Esophagus muscularis mucosa (tissue), 4 donors: ENCODE measurements around the gene CRB1. TPM values are rescaled to one million over a fixed set of nuclear protein-coding genes. Genes with fewer than 3 reads are reported as not detected.

Experiments
- DNase-seq: peaks from one replicate; pipeline ENCODE4 v3.0.0-alpha.2; 2017; ENCODE audit errors: extremely low spot score
- H3K27ac ChIP-seq, 4 donors: fragments of 200-600 bp; sonication (generic); replicated peaks in 1 of 4; 1 replicate in 3 of 4; 2 replicates in 1 of 4; pipeline ENCODE4 v1.5.1; 2016 to 2019; ENCODE audit warnings: mild to moderate bottlenecking in 1 of 4
- H3K27me3 ChIP-seq, 4 donors: fragments of 200-600 bp; sonication (generic); one replicate each; pipeline versions ENCODE4 v1.5.1 to v1.6.0; 2016 to 2019
- H3K36me3 ChIP-seq, 4 donors: fragments of 200-600 bp; sonication (generic); one replicate each; pipeline ENCODE4 v1.5.1; 2016 to 2019
- H3K4me1 ChIP-seq, 4 donors: fragments of 200-600 bp; sonication (generic); one replicate each; pipeline ENCODE4 v1.5.1; 2016 to 2019
- H3K4me3 ChIP-seq, 4 donors: fragments of 200-600 bp; sonication (generic); 1 replicate in 2 of 4; 2 replicates in 2 of 4; pipeline ENCODE4 v1.5.1; 2016 to 2019; ENCODE audit warnings: mild to moderate bottlenecking in 4 of 4, moderate library complexity in 1 of 4
- H3K9me3 ChIP-seq, 4 donors: fragments of 200-600 bp; sonication (generic); 1 replicate in 3 of 4; 2 replicates in 1 of 4; pipeline ENCODE4 v1.5.1; 2016 to 2019
- CTCF ChIP-seq, 3 experiments: fragments of 200-600 bp in 2 of 3; fragments of 450-650 bp in 1 of 3; sonication (generic) in 2 of 3; IDR thresholded peaks; one replicate each; pipeline ENCODE4 v1.5.1; 2017 to 2019; ENCODE audit warnings: antibody characterized with exemption in 3 of 3, mild to moderate bottlenecking in 2 of 3, moderate library complexity in 1 of 3
- EP300 ChIP-seq: sonication (generic); formaldehyde crosslinking; IDR thresholded peaks from one replicate; pipeline ENCODE4 v1.6.1; 2017; ENCODE audit warnings: antibody characterized with exemption
- POLR2A ChIP-seq: fragments of 450-650 bp; IDR thresholded peaks from one replicate; pipeline ENCODE4 v1.6.1; 2017; ENCODE audit warnings: antibody characterized with exemption, moderate library complexity, mild to moderate bottlenecking, low read depth
- POLR2AphosphoS5 ChIP-seq, 2 donors: sonication (generic); formaldehyde crosslinking; IDR thresholded peaks; one replicate each; pipeline ENCODE4 v1.6.1; 2017; ENCODE audit warnings: antibody characterized with exemption in 2 of 2
- WGBS: methylation state at CpG from one replicate; pipeline ENCODE4 v1.1.5; 2018; 5-methylcytosine and 5-hydroxymethylcytosine counted together
- intact Hi-C: fragments of 100-400 bp; cut with DNase I; formaldehyde crosslinking; loops from one replicate; pipeline ENCODE4 v1.15.1; 2023
- total RNA-seq, 4 donors: library from RNA; depleted of rRNA; stranded (reverse); fragments of >200 nt; gene quantifications; one replicate each; pipeline versions ENCODE4 v1.1.0 to v1.2.1, GENCODE V29; 2016

Gene CRB1
- total RNA-seq, 4 donors from 2014 or later = 0.23 to 0.83 (median 0.38) TPM

- H3K4me3 ChIP-seq = no peak overlapping the region
- 95% methylated on average over 3 of the region's 3 CpGs for WGBS
- TF ChIP-seq POLR2AphosphoS5 (IDR thresholded peaks at IDR 0.05) = no peak
These were observed 197.7 kb downstream of the CRB1 start for GRCh38 chr1:197465528-197466327.

GRCh38 chr1:197466813-197467212, 198.8 kb downstream of the CRB1 start:
- intact Hi-C loops = no loop called here
- no peak overlapping the region for H3K4me3 ChIP-seq
- 82% methylated on average over 3 of the region's 3 CpGs for WGBS
- DNase-seq = no peak
- no peaks in the 10 kb centered on the region for H3K36me3 ChIP-seq
- no peak overlapping the region for H3K27ac ChIP-seq
- H3K9me3 ChIP-seq = no peaks in the 10 kb centered on the region
- H3K27me3 ChIP-seq = no peaks in the 10 kb centered on the region
- peaks cover 0 to 16% (median 7%) of the 10 kb centered on the region in 4 donors for H3K4me1 ChIP-seq
- TF ChIP-seq EP300 (no peak), POLR2A (no peak), POLR2AphosphoS5 (IDR thresholded peaks at IDR 0.05) (no peak)

More at GRCh38 chr1:197465528-197466327, 197.7 kb downstream of the CRB1 start:
- Histone ChIP-seq H3K27ac (no peak overlapping the region), H3K9me3 (no peaks in the 10 kb centered on the region), H3K4me1 (peaks cover 0 to 16% (median 4%) of the 10 kb centered on the region in 4 donors), H3K36me3 (no peaks in the 10 kb centered on the region), H3K27me3 (no peaks in the 10 kb centered on the region)
- DNase-seq = no peak
- intact Hi-C loops = no loop called here

GRCh38 chr1:197467881-197468280, 199.8 kb downstream of the CRB1 start:
- H3K4me1 ChIP-seq = peaks cover 0 to 16% (median 7%) of the 10 kb centered on the region in 4 donors
- TF ChIP-seq POLR2A = no peak
- no peak for TF ChIP-seq CTCF (IDR thresholded peaks at IDR 0.05)
- no peak for TF ChIP-seq POLR2AphosphoS5 (IDR thresholded peaks at IDR 0.05)
- TF ChIP-seq EP300 = no peak
- WGBS = 90% methylated on average over 1 of the region's 1 CpG
- H3K9me3 ChIP-seq = no peaks in the 10 kb centered on the region
- no peak for DNase-seq
- H3K4me3 ChIP-seq = no peak overlapping the region
- H3K27ac ChIP-seq = no peak overlapping the region
- H3K27me3 ChIP-seq = no peaks in the 10 kb centered on the region
- intact Hi-C loops = no loop called here
- no peaks in the 10 kb centered on the region for H3K36me3 ChIP-seq

- Histone ChIP-seq H3K27ac (no peak overlapping the region), H3K36me3 (no peaks in the 10 kb centered on the region), H3K4me1 (peaks cover 0 to 14% (median 6%) of the 10 kb centered on the region in 4 donors), H3K4me3 (no peak overlapping the region), H3K9me3 (no peaks in the 10 kb centered on the region), H3K27me3 (no peaks in the 10 kb centered on the region)
- DNase-seq = no peak
- TF ChIP-seq POLR2AphosphoS5 (IDR thresholded peaks at IDR 0.05) (no peak), POLR2A (no peak), CTCF (IDR thresholded peaks at IDR 0.05) (no peak), EP300 (no peak)
- intact Hi-C loops = no loop called here
- WGBS = 84% methylated on average over 9 of the region's 9 CpGs
These were observed 200.6 kb downstream of the CRB1 start for GRCh38 chr1:197468543-197469175.

- 73% methylated on average over 7 of the region's 7 CpGs for WGBS
- intact Hi-C loops = no loop called here
These were observed 201.7 kb downstream of the CRB1 start for GRCh38 chr1:197469620-197470210.

More at GRCh38 chr1:197469620-197470210, 201.7 kb downstream of the CRB1 start:
- no peaks in the 10 kb centered on the region for H3K9me3 ChIP-seq
- TF ChIP-seq CTCF (IDR thresholded peaks at IDR 0.05) (no peak), POLR2A (no peak), EP300 (no peak), POLR2AphosphoS5 (IDR thresholded peaks at IDR 0.05) (no peak)
- H3K36me3 ChIP-seq = no peaks in the 10 kb centered on the region
- no peaks in the 10 kb centered on the region for H3K27me3 ChIP-seq
- no peak for DNase-seq
- peaks cover 0 to 7% (median 2%) of the 10 kb centered on the region in 4 donors for H3K4me1 ChIP-seq
- no peak overlapping the region for H3K27ac ChIP-seq
- no peak overlapping the region for H3K4me3 ChIP-seq
